ENCODE data around the gene SHC1. TPM values are rescaled to one million over a fixed set of nuclear protein-coding genes. Genes with fewer than 3 reads are reported as not detected.

SHC1 gene
- total RNA-seq, 1 donor from 2014 or later: 251 TPM

GRCh38 chr1:154935749-154936554 is 34.6 kb downstream of the SHC1 start:
- Mint-ChIP-seq H3K36me3 (ENCODE audit: low read depth) (peaks cover 3% of the 10 kb centered on the region), H3K9me3 (ENCODE audit: low read depth) (no peaks in the 10 kb centered on the region), H3K4me1 (ENCODE audit: low read depth) (peaks cover 34% of the 10 kb centered on the region), H3K27ac (ENCODE audit: unreplicated experiment) (peak overlapping the region; percentile 98), H3K4me3 (ENCODE audit: unreplicated experiment) (peak overlapping the region; percentile 93), H3K27me3 (ENCODE audit: low read depth) (no peaks in the 10 kb centered on the region)
- DNase-seq (ENCODE audit: low spot score): no peak
- TF ChIP-seq CTCF (IDR thresholded peaks at IDR 0.05): no peak

- Mint-ChIP-seq H3K36me3 (ENCODE audit: low read depth) (peaks cover 8% of the 10 kb centered on the region), H3K4me3 (ENCODE audit: unreplicated experiment) (no peak overlapping the region)
These were observed 36.1 kb downstream of the SHC1 start for GRCh38 chr1:154934358-154934948.

GRCh38 chr1:154931940-154932487 is 38.5 kb downstream of the SHC1 start:
- peaks cover 13% of the 10 kb centered on the region for H3K4me1 Mint-ChIP-seq (ENCODE audit: low read depth)

More at GRCh38 chr1:154934358-154934948, 36.1 kb downstream of the SHC1 start:
- Mint-ChIP-seq H3K4me1 (ENCODE audit: low read depth) (peaks cover 31% of the 10 kb centered on the region), H3K9me3 (ENCODE audit: low read depth) (no peaks in the 10 kb centered on the region), H3K27ac (ENCODE audit: unreplicated experiment) (no peak overlapping the region), H3K27me3 (ENCODE audit: low read depth) (no peaks in the 10 kb centered on the region)
- no peak for TF ChIP-seq CTCF (IDR thresholded peaks at IDR 0.05)
- DNase-seq (ENCODE audit: low spot score): no peak

GRCh38 chr1:154926201-154926600 is 44.3 kb downstream of the SHC1 start:
- H3K27me3 Mint-ChIP-seq (ENCODE audit: low read depth): no peaks in the 10 kb centered on the region
- H3K27ac Mint-ChIP-seq (ENCODE audit: unreplicated experiment): no peak overlapping the region
- TF ChIP-seq CTCF (IDR thresholded peaks at IDR 0.05): no peak
- peaks cover 35% of the 10 kb centered on the region for H3K36me3 Mint-ChIP-seq (ENCODE audit: low read depth)
- no peaks in the 10 kb centered on the region for H3K9me3 Mint-ChIP-seq (ENCODE audit: low read depth)
- no peak for DNase-seq (ENCODE audit: low spot score)
- H3K4me3 Mint-ChIP-seq (ENCODE audit: unreplicated experiment): no peak overlapping the region
- H3K4me1 Mint-ChIP-seq (ENCODE audit: low read depth): no peaks in the 10 kb centered on the region

More at GRCh38 chr1:154931940-154932487, 38.5 kb downstream of the SHC1 start:
- H3K9me3 Mint-ChIP-seq (ENCODE audit: low read depth): no peaks in the 10 kb centered on the region
- no peak for TF ChIP-seq CTCF (IDR thresholded peaks at IDR 0.05)
- H3K4me3 Mint-ChIP-seq (ENCODE audit: unreplicated experiment): no peak overlapping the region
- DNase-seq (ENCODE audit: low spot score): no peak
- no peaks in the 10 kb centered on the region for H3K27me3 Mint-ChIP-seq (ENCODE audit: low read depth)
- H3K36me3 Mint-ChIP-seq (ENCODE audit: low read depth): peaks cover 18% of the 10 kb centered on the region
- H3K27ac Mint-ChIP-seq (ENCODE audit: unreplicated experiment): no peak overlapping the region

GRCh38 chr1:154925335-154926170 is 45.0 kb downstream of the SHC1 start:
- no peaks in the 10 kb centered on the region for H3K9me3 Mint-ChIP-seq (ENCODE audit: low read depth)
- TF ChIP-seq CTCF (IDR thresholded peaks at IDR 0.05): no peak
- H3K27me3 Mint-ChIP-seq (ENCODE audit: low read depth): no peaks in the 10 kb centered on the region
- no peaks in the 10 kb centered on the region for H3K4me1 Mint-ChIP-seq (ENCODE audit: low read depth)
- no peak overlapping the region for H3K27ac Mint-ChIP-seq (ENCODE audit: unreplicated experiment)
- H3K36me3 Mint-ChIP-seq (ENCODE audit: low read depth): peaks cover 34% of the 10 kb centered on the region
- no peak overlapping the region for H3K4me3 Mint-ChIP-seq (ENCODE audit: unreplicated experiment)
- no peak for DNase-seq (ENCODE audit: low spot score)

All from chondrocyte (in vitro differentiated cells).